Measurements from ENCODE around the gene RNU5D-1. TPM values are rescaled to one million over a fixed set of nuclear protein-coding genes. Genes with fewer than 3 reads are reported as not detected.

The RNU5D-1 gene
- polyA plus RNA-seq, 3 donors, result not detected

DNA sequence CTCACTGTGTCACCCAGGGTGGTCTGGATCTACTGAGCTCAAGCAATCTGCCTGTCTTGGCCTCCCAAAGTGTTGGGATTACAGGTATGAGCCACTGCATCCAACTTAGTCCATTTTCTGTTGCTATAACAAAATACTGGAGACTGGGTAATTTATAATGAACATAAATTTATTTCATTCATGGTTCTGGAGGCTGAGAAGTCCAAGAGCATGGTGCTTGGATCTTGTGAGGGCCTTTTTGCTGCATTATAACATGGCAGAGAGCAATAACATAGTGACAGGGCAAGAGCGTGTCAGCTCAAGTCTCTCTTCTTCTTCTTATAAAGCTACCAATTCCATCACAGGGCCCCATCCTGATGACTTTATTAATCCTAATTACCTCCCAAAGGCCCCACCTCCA is 5.0 kb upstream of the RNU5D-1 start:
- no peak overlapping the region for H3K4me2 ChIP-seq (replicated peaks; ENCODE audit: extremely low read depth, low read length, poor library complexity, severe bottlenecking)
- H3K79me2 ChIP-seq (ENCODE audit: insufficient read depth, low read length), result peaks cover 13% of the 10 kb centered on the region
- H3K36me3 ChIP-seq (replicated peaks in 1 of 2; ENCODE audit: control insufficient read depth in 1 of 2, insufficient read depth in 2 of 2, low read length in 2 of 2), result no peaks in the 10 kb centered on the region
- peaks cover 32% of the 10 kb centered on the region for H3K4me1 Mint-ChIP-seq
- peaks cover 0 to 5% (median 4%) of the 10 kb centered on the region in 3 donors for H3K27me3 Mint-ChIP-seq (ENCODE audit: low read depth in 3 of 3)
- H2AFZ ChIP-seq (ENCODE audit: insufficient read depth, low read depth, low read length, poor library complexity, severe bottlenecking), result no peak overlapping the region
- no CpG with 5 or more reads among the region's 1 CpG for WGBS (ENCODE audit: insufficient coverage)
- H3K4me1 ChIP-seq (ENCODE audit: control insufficient read depth in 1 of 2, insufficient read depth in 2 of 2, low read length in 2 of 2), result peaks cover 26 to 34% of the 10 kb centered on the region in 2 donors
- H3K27ac ChIP-seq (ENCODE audit: low read depth in 1 of 2, low read length in 2 of 2), result no peak overlapping the region
- H3K9me3 ChIP-seq (replicated peaks in 1 of 2; ENCODE audit: control insufficient read depth in 1 of 2, insufficient read depth in 1 of 2, low read length in 2 of 2), result no peaks in the 10 kb centered on the region
- no peak overlapping the region for H3K4me3 Mint-ChIP-seq
- intact Hi-C loops (cut with micrococcal nuclease), result no loop called here
- peaks cover 0 to 2% of the 10 kb centered on the region in 2 donors for H3K36me3 Mint-ChIP-seq
- no peak overlapping the region for H3K4me3 ChIP-seq (replicated peaks in 1 of 3; ENCODE audit: low read depth in 2 of 3, low read length in 3 of 3)
- H4K20me1 ChIP-seq (ENCODE audit: insufficient read depth, low read length), result no peaks in the 10 kb centered on the region
- no peak overlapping the region for H3K9ac ChIP-seq (ENCODE audit: insufficient read depth, low read length, poor library complexity, severe bottlenecking)
- DNase-seq, result no peak
- no peaks in the 10 kb centered on the region for H3K27me3 ChIP-seq (ENCODE audit: control insufficient read depth in 2 of 2, insufficient read depth in 2 of 2, low read length in 2 of 2)
- no peak overlapping the region for H3K27ac Mint-ChIP-seq
- no peak for TF ChIP-seq CTCF (IDR thresholded peaks at IDR 0.05)
- H3K9me3 Mint-ChIP-seq, result peaks cover 0 to 3% (median 0%) of the 10 kb centered on the region in 7 donors

- peaks cover 30% of the 10 kb centered on the region for H3K4me1 Mint-ChIP-seq
- no CpG with 5 or more reads among the region's 1 CpG for WGBS (ENCODE audit: insufficient coverage)
- no peak overlapping the region for H3K27ac Mint-ChIP-seq
- Histone ChIP-seq H3K36me3 (replicated peaks in 1 of 2; ENCODE audit: control insufficient read depth in 1 of 2, insufficient read depth in 2 of 2, low read length in 2 of 2) (no peaks in the 10 kb centered on the region), H3K4me3 (replicated peaks in 1 of 3; ENCODE audit: low read depth in 2 of 3, low read length in 3 of 3) (no peak overlapping the region), H2AFZ (ENCODE audit: insufficient read depth, low read depth, low read length, poor library complexity, severe bottlenecking) (no peak overlapping the region), H3K4me2 (replicated peaks; ENCODE audit: extremely low read depth, low read length, poor library complexity, severe bottlenecking) (no peak overlapping the region), H3K27me3 (ENCODE audit: control insufficient read depth in 2 of 2, insufficient read depth in 2 of 2, low read length in 2 of 2) (no peaks in the 10 kb centered on the region), H3K9me3 (replicated peaks in 1 of 2; ENCODE audit: control insufficient read depth in 1 of 2, insufficient read depth in 1 of 2, low read length in 2 of 2) (no peaks in the 10 kb centered on the region), H3K4me1 (ENCODE audit: control insufficient read depth in 1 of 2, insufficient read depth in 2 of 2, low read length in 2 of 2) (peaks cover 29% of the 10 kb centered on the region in 2 donors), H4K20me1 (ENCODE audit: insufficient read depth, low read length) (no peaks in the 10 kb centered on the region), H3K79me2 (ENCODE audit: insufficient read depth, low read length) (no peaks in the 10 kb centered on the region), H3K27ac (ENCODE audit: low read depth in 1 of 2, low read length in 2 of 2) (no peak overlapping the region), H3K9ac (ENCODE audit: insufficient read depth, low read length, poor library complexity, severe bottlenecking) (no peak overlapping the region)
- H3K27me3 Mint-ChIP-seq (ENCODE audit: low read depth in 3 of 3), result peaks cover 0 to 5% (median 4%) of the 10 kb centered on the region in 3 donors
- TF ChIP-seq CTCF (IDR thresholded peaks at IDR 0.05), result no peak
- no peaks in the 10 kb centered on the region for H3K36me3 Mint-ChIP-seq
- no peak overlapping the region for H3K4me3 Mint-ChIP-seq
- peaks cover 0 to 3% (median 0%) of the 10 kb centered on the region in 7 donors for H3K9me3 Mint-ChIP-seq
- DNase-seq, result no peak
- intact Hi-C loops (cut with micrococcal nuclease), result loop anchor here (5.0 kb wide), 2 partner anchors 89 to 569 kb away; no protein-coding TSS in a partner anchor
Observed at GRCh38 chr1:44733784-44734183, 2.8 kb upstream of the RNU5D-1 start.

Measured in CD14-positive monocyte (primary cell).